ENCODE results near the gene B3GAT2.
A peak's percentile ranks its signal among the peaks of the same experiment; 100 is the strongest.

The B3GAT2 gene

GRCh38 chr6:70846207-70846835 lies 110.5 kb downstream of the B3GAT2 start:
- no peak overlapping the region for H3K4me3 ChIP-seq (ENCODE audit: low read length)
- no peak for TF ChIP-seq CTCF (conservative IDR thresholded peaks at IDR 0.05; ENCODE audit: low read length)
- no peak for DNase-seq (ENCODE audit: low read depth)

- no peak for TF ChIP-seq CTCF (conservative IDR thresholded peaks at IDR 0.05; ENCODE audit: low read length)
- DNase-seq (ENCODE audit: low read depth) = no peak
- no peak overlapping the region for H3K4me3 ChIP-seq (ENCODE audit: low read length)
These were observed 112.6 kb downstream of the B3GAT2 start for GRCh38 chr6:70844301-70844700.

GRCh38 chr6:70843328-70843918 lies 113.4 kb downstream of the B3GAT2 start:
- no peak for DNase-seq (ENCODE audit: low read depth)

GRCh38 chr6:70842541-70842940 lies 114.3 kb downstream of the B3GAT2 start:
- DNase-seq (ENCODE audit: low read depth) = no peak
- H3K4me3 ChIP-seq (ENCODE audit: low read length) = no peak overlapping the region
- no peak for TF ChIP-seq CTCF (conservative IDR thresholded peaks at IDR 0.05; ENCODE audit: low read length)

More at GRCh38 chr6:70843328-70843918, 113.4 kb downstream of the B3GAT2 start:
- H3K4me3 ChIP-seq (ENCODE audit: low read length) = no peak overlapping the region
- TF ChIP-seq CTCF (conservative IDR thresholded peaks at IDR 0.05; ENCODE audit: low read length) = no peak

- H3K4me3 ChIP-seq (ENCODE audit: low read length) = no peak overlapping the region
- DNase-seq (ENCODE audit: low read depth) = peak; percentile 17
- TF ChIP-seq CTCF (conservative IDR thresholded peaks at IDR 0.05; ENCODE audit: low read length) = no peak
These were observed 115.7 kb downstream of the B3GAT2 start for GRCh38 chr6:70841112-70841511.

- TF ChIP-seq CTCF (conservative IDR thresholded peaks at IDR 0.05; ENCODE audit: low read length) = no peak
- DNase-seq (ENCODE audit: low read depth) = no peak
- H3K4me3 ChIP-seq (ENCODE audit: low read length) = no peak overlapping the region
These were observed 117.3 kb downstream of the B3GAT2 start for GRCh38 chr6:70839286-70840266.
